GM12801 (cell line): ENCODE results near the gene UQCRHL.
"Not testable (repeated sequence)": the region's sequence is repeated elsewhere in the genome, so short reads cannot be mapped to it uniquely, and the experiment has no call there.

Experiments
- TF ChIP-seq, protein P1 (sequence below): IDR thresholded peaks from one replicate; pipeline ENCODE4 v1.5.1; 2011; ENCODE audit warnings: control low read depth; ENCODE audit not compliant: insufficient read length; ENCODE audit errors: extremely low read depth

The UQCRHL gene

DNA sequence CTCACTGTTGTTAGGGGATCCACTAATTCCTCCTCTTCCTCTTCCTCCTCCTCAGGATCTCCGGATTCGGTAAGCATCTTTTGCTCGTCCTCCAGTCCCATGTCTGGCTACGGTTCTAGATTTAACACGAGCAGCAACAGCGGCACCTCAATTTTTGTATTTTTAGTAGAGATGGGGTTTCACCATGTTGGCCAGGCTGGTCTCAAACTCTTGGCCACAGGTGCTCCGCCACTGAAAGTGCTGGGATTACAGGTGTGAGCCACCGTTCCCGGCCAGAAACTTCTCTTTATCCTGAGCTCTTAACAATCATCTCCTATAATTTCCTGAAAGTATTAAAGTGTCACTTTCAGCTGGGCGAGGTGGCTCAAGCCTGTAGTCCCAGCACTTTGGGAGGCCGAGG lies at the start of gene UQCRHL:
Gene UQCRHL, minus strand, starts transcription at position 101 of the 400 bp plus-strand sequence. Its CDS starts 0 bp downstream, at position 101.
- TF ChIP-seq, protein P1, sequence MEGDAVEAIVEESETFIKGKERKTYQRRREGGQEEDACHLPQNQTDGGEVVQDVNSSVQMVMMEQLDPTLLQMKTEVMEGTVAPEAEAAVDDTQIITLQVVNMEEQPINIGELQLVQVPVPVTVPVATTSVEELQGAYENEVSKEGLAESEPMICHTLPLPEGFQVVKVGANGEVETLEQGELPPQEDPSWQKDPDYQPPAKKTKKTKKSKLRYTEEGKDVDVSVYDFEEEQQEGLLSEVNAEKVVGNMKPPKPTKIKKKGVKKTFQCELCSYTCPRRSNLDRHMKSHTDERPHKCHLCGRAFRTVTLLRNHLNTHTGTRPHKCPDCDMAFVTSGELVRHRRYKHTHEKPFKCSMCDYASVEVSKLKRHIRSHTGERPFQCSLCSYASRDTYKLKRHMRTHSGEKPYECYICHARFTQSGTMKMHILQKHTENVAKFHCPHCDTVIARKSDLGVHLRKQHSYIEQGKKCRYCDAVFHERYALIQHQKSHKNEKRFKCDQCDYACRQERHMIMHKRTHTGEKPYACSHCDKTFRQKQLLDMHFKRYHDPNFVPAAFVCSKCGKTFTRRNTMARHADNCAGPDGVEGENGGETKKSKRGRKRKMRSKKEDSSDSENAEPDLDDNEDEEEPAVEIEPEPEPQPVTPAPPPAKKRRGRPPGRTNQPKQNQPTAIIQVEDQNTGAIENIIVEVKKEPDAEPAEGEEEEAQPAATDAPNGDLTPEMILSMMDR = not testable (repeated sequence)

DNA sequence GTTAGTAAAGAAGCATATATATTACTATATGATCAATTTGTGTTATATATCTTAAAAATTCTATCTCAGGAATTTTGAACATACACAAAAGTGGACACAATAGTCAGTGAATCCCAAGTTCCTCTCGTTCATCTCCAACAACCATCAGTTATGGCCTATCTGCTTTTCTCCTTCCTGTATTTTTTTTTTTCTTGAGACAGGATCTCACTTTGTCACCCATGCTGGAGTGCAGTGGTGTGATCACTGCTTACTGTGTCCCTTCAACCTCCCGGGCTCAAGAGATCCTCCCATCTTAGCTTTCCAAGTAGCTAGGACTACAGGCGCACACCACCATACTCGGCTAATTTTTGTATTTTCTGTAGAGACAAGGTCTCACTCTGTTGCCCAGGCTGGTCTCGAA lies 49.4 kb upstream of the UQCRHL start:
- TF ChIP-seq, protein P1 = no peak

DNA sequence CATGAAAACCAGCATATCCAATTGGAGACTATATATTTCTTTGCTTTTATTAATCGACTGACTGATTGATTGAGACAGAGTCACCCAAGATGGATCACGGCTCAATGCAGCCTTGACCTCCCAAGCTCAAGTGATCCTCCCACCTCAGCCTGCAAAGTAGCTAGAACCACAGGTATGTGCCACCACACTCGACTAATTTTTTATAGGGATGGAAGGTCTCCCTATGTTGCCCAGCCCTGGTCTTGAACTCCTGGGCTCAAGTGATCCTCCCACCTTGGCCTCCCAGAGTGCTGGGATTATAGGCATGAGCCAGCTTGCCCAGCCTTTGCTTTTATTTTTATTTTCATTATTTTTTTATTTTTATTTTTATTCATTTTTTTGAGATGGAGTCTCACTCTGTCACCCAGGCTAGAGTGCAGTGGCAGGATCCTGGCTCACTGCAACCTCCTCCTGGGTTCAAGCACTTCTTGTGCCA lies 45.4 kb upstream of the UQCRHL start:
- TF ChIP-seq, protein P1 = no peak

DNA sequence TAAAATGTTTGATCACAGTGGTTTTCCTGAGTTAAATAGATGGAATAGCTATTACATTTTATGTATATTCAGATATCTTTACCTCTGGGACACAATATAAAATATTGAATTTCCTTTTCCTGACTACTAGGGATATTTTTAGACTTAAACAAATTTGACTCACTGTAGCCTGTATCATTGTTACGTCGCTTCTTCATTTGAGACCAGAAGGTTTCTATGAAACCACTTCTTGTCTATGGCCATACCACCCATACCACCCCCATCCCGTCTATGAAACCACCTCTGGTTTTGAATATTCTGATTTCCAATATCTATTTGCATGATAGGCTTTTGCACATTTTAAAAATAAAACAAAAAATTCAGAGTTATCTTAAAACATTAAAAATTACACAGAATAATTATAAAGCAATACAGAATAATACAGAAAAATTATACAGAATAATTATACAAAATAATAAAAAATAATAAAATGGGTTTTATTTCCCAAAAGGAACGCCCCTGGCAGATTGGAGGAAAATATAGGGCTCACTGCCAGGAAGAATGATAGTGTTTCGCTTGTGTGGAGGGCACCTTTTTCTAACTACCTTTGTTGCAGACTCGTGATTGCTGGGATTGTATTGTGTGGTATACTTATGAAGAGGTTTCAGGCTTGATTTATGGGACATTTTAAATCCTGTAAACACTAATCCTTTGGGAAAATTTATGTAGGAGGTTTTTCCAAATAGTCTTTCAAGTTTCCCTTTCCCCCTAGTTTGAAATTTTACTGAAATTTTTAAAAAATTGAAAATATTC lies 44.8 kb upstream of the UQCRHL start:
- TF ChIP-seq, protein P1 = no peak

DNA sequence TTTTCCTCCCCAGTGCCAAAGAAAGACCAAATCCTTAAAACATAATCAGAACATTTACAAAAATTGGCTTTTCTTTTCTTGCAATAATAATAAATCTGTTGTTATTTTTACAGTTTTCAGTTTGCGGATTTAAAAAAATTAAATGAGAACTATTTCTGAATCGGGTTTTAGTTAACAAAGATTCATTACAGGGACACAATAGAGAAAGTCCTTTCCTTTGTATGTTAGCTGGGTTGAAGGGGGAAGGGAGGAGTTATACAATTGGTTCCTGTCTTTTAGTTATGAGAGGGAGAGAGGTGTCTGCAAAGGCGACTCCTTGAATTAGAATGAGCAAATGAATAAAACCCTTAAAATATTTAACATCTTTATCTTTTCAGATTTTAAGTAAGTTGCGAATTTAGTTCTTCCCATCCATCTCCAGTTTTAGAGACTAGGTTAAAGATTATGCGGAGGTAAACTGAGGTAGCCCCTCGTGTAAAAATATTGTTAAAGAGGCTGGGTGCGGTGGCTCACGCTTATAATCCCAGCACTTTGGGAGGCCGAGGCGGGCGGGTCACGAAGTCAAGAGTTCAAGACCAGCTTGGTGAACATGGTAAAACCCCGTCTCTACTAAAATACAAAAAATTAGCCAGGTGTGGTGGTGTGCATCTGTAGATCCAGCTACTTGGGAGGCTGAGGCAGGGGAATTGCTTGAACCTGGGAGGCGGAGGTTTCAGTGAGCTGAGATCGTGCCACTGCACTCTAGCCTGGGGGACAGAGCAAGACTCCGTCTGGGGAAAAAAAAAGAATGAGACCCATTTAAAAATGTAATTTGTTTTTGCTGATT lies 44.0 kb upstream of the UQCRHL start:
- TF ChIP-seq, protein P1 = no peak

DNA sequence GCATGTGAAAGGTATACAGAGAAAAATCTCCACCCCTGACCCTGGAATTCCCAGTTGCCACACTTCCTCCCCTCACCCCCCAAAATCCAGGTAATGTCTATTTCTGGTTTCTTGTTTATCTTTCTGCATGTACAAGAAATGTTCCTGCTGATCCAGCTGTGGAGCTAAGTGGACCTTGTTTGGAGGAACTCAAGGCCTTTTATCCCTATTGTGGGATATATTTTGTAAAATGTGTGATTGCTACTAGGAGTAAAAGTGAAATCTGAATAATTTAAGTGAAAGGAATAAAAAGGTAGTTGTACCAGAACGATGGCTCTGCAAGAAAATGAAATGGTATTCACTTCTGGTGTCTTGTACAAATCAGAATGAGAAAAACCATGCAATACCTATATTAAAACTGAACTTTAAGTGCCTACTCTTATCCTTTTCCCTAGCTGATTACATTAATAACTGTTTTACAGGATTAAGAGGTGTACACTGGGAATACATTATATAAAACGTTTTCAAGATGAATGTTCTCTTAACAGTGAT lies 43.1 kb upstream of the UQCRHL start:
- TF ChIP-seq, protein P1 = no peak

DNA sequence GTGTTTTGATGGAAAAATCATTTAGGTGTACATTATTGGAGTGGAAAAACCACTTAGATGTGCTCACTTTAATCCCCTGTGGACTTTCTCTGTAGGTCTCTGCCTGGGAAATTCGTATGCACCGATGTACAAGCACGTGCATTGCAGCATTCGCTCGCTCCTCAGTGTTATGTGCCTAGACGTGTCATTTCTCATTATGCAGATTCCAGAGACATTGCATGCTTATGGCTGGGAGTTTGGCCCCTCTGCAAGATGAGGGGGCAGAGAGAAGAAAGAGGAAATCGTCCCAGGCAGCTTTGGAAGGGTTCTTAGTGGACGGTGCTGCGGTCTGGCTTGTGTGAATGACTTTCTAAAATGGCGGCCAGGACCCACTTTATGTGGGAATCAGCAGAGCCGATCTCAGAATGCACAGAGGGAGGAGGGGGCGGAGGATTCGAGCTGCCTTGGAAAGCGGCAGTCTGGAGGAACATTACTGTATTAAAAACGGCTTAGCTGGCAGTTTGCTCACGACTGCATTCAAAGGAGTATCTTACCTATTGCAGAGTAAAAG lies 42.4 kb upstream of the UQCRHL start:
- TF ChIP-seq, protein P1 = no peak
